Astrocyte of the spinal cord (primary cell): ENCODE measurements around the gene NTN4.
A peak's percentile ranks its signal among the peaks of the same experiment; 100 is the strongest.
"Not testable (repeated sequence)": the region's sequence is repeated elsewhere in the genome, so short reads cannot be mapped to it uniquely, and the experiment has no call there.

Experiments
- DNase-seq: peaks from one replicate; pipeline ENCODE4 v3.0.0; 2011; ENCODE audit warnings: low read depth, low spot score
- H3K4me3 ChIP-seq: 2 replicates; pipeline ENCODE4 v1.5.1; 2011; ENCODE audit warnings: low read depth, mild to moderate bottlenecking, low read length, moderate library complexity
- in situ Hi-C: cut with HindIII; loops from 2 replicates; pipeline ENCODE4 v1.10.0; 2017; ENCODE audit warnings: low sequenced_read_pairs
- TF ChIP-seq, protein P1 (sequence below): IDR thresholded peaks from 2 replicates; pipeline ENCODE4 v1.5.1; 2012; ENCODE audit warnings: low read depth, mild to moderate bottlenecking, low read length, inconsistent platforms

NTN4 gene

GRCh38 chr12:95623554-95624170, 166.9 kb downstream of the NTN4 start:
- no peak overlapping the region for H3K4me3 ChIP-seq
- in situ Hi-C loops = no loop called here
- TF ChIP-seq, protein P1, sequence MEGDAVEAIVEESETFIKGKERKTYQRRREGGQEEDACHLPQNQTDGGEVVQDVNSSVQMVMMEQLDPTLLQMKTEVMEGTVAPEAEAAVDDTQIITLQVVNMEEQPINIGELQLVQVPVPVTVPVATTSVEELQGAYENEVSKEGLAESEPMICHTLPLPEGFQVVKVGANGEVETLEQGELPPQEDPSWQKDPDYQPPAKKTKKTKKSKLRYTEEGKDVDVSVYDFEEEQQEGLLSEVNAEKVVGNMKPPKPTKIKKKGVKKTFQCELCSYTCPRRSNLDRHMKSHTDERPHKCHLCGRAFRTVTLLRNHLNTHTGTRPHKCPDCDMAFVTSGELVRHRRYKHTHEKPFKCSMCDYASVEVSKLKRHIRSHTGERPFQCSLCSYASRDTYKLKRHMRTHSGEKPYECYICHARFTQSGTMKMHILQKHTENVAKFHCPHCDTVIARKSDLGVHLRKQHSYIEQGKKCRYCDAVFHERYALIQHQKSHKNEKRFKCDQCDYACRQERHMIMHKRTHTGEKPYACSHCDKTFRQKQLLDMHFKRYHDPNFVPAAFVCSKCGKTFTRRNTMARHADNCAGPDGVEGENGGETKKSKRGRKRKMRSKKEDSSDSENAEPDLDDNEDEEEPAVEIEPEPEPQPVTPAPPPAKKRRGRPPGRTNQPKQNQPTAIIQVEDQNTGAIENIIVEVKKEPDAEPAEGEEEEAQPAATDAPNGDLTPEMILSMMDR = peak; percentile 79
- peak; percentile 83 for DNase-seq

DNA sequence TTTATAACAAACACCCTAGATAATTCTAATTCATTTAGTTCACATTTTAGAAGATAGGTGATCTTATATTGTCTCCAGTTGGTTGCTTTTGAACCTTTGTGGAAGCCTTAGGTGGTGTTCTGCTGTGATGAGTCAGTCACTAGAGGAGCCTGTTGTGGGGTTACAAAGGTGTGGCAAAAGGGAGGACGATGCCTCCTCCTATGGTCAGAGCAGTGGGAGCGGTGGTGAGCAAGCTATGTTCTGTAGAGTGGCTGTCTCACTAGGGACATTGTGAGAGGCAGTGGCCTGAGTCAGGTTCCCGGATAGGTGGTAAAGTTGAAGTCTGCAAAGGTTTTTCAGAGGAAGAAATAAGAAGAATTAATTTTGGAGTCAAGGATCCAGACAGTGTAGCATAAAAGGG, 167.7 kb downstream of the NTN4 start:
- TF ChIP-seq, protein P1 = no peak
- DNase-seq = no peak
- H3K4me3 ChIP-seq = no peak overlapping the region
- in situ Hi-C loops = no loop called here

DNA sequence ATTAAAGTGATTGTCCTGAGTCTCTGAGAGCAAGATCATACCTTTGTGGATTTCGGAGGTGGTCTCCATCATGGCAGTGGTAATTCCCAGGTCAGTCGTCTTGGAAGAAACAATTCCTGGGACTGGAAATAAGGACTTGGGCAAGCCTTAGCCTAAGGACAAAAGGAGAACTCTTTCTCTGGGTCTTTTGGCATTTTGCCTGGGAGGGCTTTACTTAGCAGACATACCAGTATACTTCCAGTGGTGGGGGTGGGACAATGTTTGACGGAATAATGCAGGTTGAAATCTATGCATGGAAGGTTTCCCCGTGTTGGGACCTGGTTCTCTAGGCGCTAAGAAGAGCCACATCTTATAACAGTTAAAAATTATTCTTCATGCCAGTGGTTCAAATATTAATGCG, 168.8 kb downstream of the NTN4 start:
- in situ Hi-C loops = no loop called here
- no peak overlapping the region for H3K4me3 ChIP-seq
- TF ChIP-seq, protein P1 = no peak
- DNase-seq = no peak

DNA sequence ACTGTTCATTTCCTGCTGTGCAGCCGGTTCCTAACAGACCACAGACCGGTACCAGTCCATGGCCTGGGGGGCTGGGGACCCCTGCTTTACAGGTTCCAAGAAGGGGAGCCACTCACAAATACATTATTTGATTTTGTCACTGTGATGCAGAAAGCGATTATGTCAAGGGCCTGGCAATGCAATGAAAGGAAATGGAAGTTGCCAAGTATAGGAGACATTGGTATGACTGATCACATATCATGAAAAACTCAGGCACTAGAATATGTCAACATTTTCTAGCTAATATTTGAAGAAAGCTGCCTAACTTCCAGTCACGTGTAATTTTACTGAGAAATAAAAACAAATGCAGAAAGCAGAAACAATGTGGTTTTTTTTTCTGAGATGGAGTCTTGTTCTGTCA, 170.4 kb downstream of the NTN4 start:
- DNase-seq = no peak
- in situ Hi-C loops = no loop called here
- H3K4me3 ChIP-seq = no peak overlapping the region
- TF ChIP-seq, protein P1 = no peak

- DNase-seq, H3K4me3 ChIP-seq, in situ Hi-C loops: not testable (repeated sequence)
Observed at GRCh38 chr12:95616470-95616869, 174.1 kb downstream of the NTN4 start.

GRCh38 chr12:95615749-95616148, 174.8 kb downstream of the NTN4 start:
- TF ChIP-seq, protein P1 = no peak
- no peak for DNase-seq
- in situ Hi-C loops = no loop called here
- no peak overlapping the region for H3K4me3 ChIP-seq

- TF ChIP-seq, protein P1 = no peak
- no peak for DNase-seq
- in situ Hi-C loops = no loop called here
- no peak overlapping the region for H3K4me3 ChIP-seq
Observed at GRCh38 chr12:95614390-95614982, 176.1 kb downstream of the NTN4 start.
